K562 (cell line): ENCODE measurements around the gene C11orf65. TPM values are rescaled to one million over a fixed set of nuclear protein-coding genes. Genes with fewer than 3 reads are reported as not detected.

ENCODE experiments used
- ATAC-seq: fragments of 200-7000 bp; cut with Tn5 transposase; 3 replicates; pipeline ENCODE4 v1.9.1; 2020; ENCODE audit warnings: moderate library complexity
- BruUV-seq: library from RNA; stranded (reverse); fragments of 400-500 nt; replicated peaks from 2 replicates; lab custom pipeline; 2021; lab: Mats Ljungman, UMichigan
- CTCF ChIA-PET: fragments of 300-600 bp; formaldehyde crosslinking; extraction: SDS; loops from one replicate; lab custom pipeline; 2021; ENCODE audit warnings: low intra/inter-chr PET ratio; lab: Yijun Ruan, JAX
- POLR2A ChIA-PET: fragments of 300-600, 350-650 bp; sonication (Branson Sonifier 250); formaldehyde crosslinking; extraction: SDS; loops from one replicate; lab custom pipeline; 2021; ENCODE audit warnings: antibody characterized with exemption, inconsistent platforms; lab: Yijun Ruan, JAX
- DNase-seq, 4 experiments: peaks; one replicate each; pipeline versions ENCODE4 v3.0.0 to v3.0.0-alpha.2; 2011 to 2018; ENCODE audit warnings: low spot score in 3 of 4, mixed read lengths in 3 of 4; ENCODE audit errors: extremely low read depth in 1 of 4
- FAIRE-seq: peaks from 2 replicates; lab custom pipeline; 2011; peaks lifted over from hg19 to GRCh38; lab: Jason Lieb, UNC
- H2AFZ ChIP-seq: 2 replicates; pipeline ENCODE4 v1.6.0; 2011; ENCODE audit warnings: low read depth, low read length, control low read depth, inconsistent platforms
- H3K27ac ChIP-seq: fragments of 200-600 bp; 3 replicates; pipeline ENCODE4 v1.8.0; 2011; ENCODE audit warnings: low read depth, mild to moderate bottlenecking, control low read depth, inconsistent platforms, low read length, moderate library complexity, mixed read lengths; ENCODE audit errors: extremely low read depth
- H3K27me3 ChIP-seq, 2 experiments: fragments of 300-600 bp in 1 of 2; 2 replicates in 1 of 2; 3 replicates in 1 of 2; pipeline versions ENCODE4 v1.6.0 to v1.8.0; 2011; ENCODE audit warnings: inconsistent platforms in 2 of 2, low read length in 2 of 2, mild to moderate bottlenecking in 1 of 2, mixed read lengths in 1 of 2, moderate library complexity in 1 of 2; ENCODE audit not compliant: control insufficient read depth in 2 of 2, insufficient read depth in 2 of 2
- H3K36me3 ChIP-seq: fragments of 300-600 bp; 3 replicates; pipeline ENCODE4 v1.8.0; 2011; ENCODE audit warnings: mild to moderate bottlenecking, low read length, inconsistent platforms; ENCODE audit not compliant: control insufficient read depth, insufficient read depth
- H3K4me1 ChIP-seq, 2 experiments: fragments of 200-600 bp in 1 of 2; replicated peaks in 1 of 2; 2 replicates in 1 of 2; 3 replicates in 1 of 2; pipeline versions ENCODE4 v1.5.1 to v1.8.0; 2011; ENCODE audit warnings: inconsistent platforms in 2 of 2, low read length in 2 of 2, mild to moderate bottlenecking in 1 of 2, mixed read lengths in 1 of 2, moderate library complexity in 1 of 2; ENCODE audit not compliant: control insufficient read depth in 2 of 2, insufficient read depth in 2 of 2
- H3K4me2 ChIP-seq: 2 replicates; pipeline ENCODE4 v1.6.1; 2011; ENCODE audit warnings: low read length, control low read depth, inconsistent platforms, mixed read lengths; ENCODE audit not compliant: insufficient read depth
- H3K4me3 ChIP-seq: fragments of 200-600 bp; sonication (generic), shearing (Covaris generic); 2 replicates; pipeline ENCODE4 v1.5.1; 2016; ENCODE audit warnings: control low read depth, inconsistent platforms
- H3K79me2 ChIP-seq: fragments of 200-600 bp; 3 replicates; pipeline ENCODE4 v1.8.0; 2011; ENCODE audit warnings: low read length, inconsistent platforms; ENCODE audit not compliant: control insufficient read depth, insufficient read depth
- H3K9ac ChIP-seq, 2 experiments: 2 replicates each; pipeline versions ENCODE4 v1.6.0 to v1.6.1; 2011; ENCODE audit warnings: low read depth in 2 of 2, low read length in 2 of 2, control low read depth in 1 of 2, inconsistent platforms in 1 of 2, mild to moderate bottlenecking in 1 of 2, mixed read lengths in 1 of 2; ENCODE audit not compliant: insufficient read depth in 1 of 2
- H3K9me1 ChIP-seq: one replicate; pipeline ENCODE4 v1.6.0; 2011; ENCODE audit warnings: inconsistent platforms, mild to moderate bottlenecking, low read length, moderate library complexity; ENCODE audit not compliant: control insufficient read depth, insufficient read depth
- H3K9me3 ChIP-seq: replicated peaks from 2 replicates; pipeline ENCODE4 v1.5.1; 2011; ENCODE audit warnings: low read depth, low read length, inconsistent platforms; ENCODE audit not compliant: control insufficient read depth, insufficient read depth
- H4K20me1 ChIP-seq: replicated peaks from 2 replicates; pipeline ENCODE4 v1.6.1; 2011; ENCODE audit warnings: low read length, inconsistent platforms, mixed read lengths; ENCODE audit not compliant: control insufficient read depth, insufficient read depth
- ADNP ChIP-seq: fragments of 200-800 bp; sonication (Bioruptor generic); IDR thresholded peaks from 2 replicates; pipeline ENCODE4 v1.6.1; 2016; ENCODE audit warnings: missing genetic modification characterization, missing compliant biosample characterization
- CREBBP ChIP-seq: IDR thresholded peaks from one replicate; pipeline ENCODE4 v1.6.1; 2012; ENCODE audit warnings: low read depth, mild to moderate bottlenecking, control low read depth, inconsistent platforms, low read length
- HDAC1 ChIP-seq, 2 experiments: fragments of 450-650 bp; IDR thresholded peaks; 2 replicates each; pipeline ENCODE4 v1.6.1; 2016 to 2017; ENCODE audit warnings: inconsistent platforms in 1 of 2, mild to moderate bottlenecking in 1 of 2, moderate library complexity in 1 of 2
- HMG20B ChIP-seq: fragments of 250-450 bp; sonication (Bioruptor Pico); IDR thresholded peaks from 2 replicates; pipeline ENCODE4 v1.5.0; 2021; ENCODE audit warnings: mild to moderate bottlenecking
- HOXB6 ChIP-seq: fragments of 250-450 bp; sonication (Bioruptor Pico); IDR thresholded peaks from 2 replicates; pipeline ENCODE4 v1.5.1; 2022; ENCODE audit warnings: mild to moderate bottlenecking, borderline replicate concordance
- MYNN ChIP-seq, 2 experiments: sonication (generic); formaldehyde crosslinking in 1 of 2; IDR thresholded peaks; 2 replicates each; pipeline versions ENCODE4 v1.5.0 to v1.6.1; 2016 to 2020; ENCODE audit warnings: antibody characterized with exemption in 1 of 2, missing genetic modification reagents in 1 of 2
- NR2F6 ChIP-seq: fragments of 450-650 bp; formaldehyde crosslinking; IDR thresholded peaks from 2 replicates; pipeline ENCODE4 v1.4.0; 2020; ENCODE audit warnings: mild to moderate bottlenecking
- PML ChIP-seq: IDR thresholded peaks from 2 replicates; pipeline ENCODE4 v1.6.1; 2012; ENCODE audit warnings: low read length, inconsistent platforms
- PTTG1 ChIP-seq: fragments of 450-650 bp; IDR thresholded peaks from 2 replicates; pipeline ENCODE4 v1.6.1; 2016; ENCODE audit warnings: low read depth, mild to moderate bottlenecking, missing genetic modification characterization, missing compliant biosample characterization
- SMARCC2 ChIP-seq: fragments of 450-650 bp; IDR thresholded peaks from 2 replicates; pipeline ENCODE4 v1.6.1; 2017; ENCODE audit warnings: antibody characterized with exemption, moderate library complexity, mild to moderate bottlenecking, low read depth
- TBP ChIP-seq: optimal IDR thresholded peaks from 2 replicates; pipeline ENCODE3; 2011; ENCODE audit warnings: low read depth, low read length, improper control_type of control experiment
- TCF7 ChIP-seq: sonication (generic); IDR thresholded peaks from 2 replicates; pipeline ENCODE4 v1.6.1; 2016; ENCODE audit warnings: antibody characterized with exemption, borderline replicate concordance
- ZNF24 ChIP-seq: fragments of 450-650 bp; IDR thresholded peaks from 2 replicates; pipeline ENCODE4 v1.6.1; 2016
- ZNF586 ChIP-seq: fragments of 450-650 bp; formaldehyde crosslinking; conservative IDR thresholded peaks from 2 replicates; pipeline ENCODE4 v1.4.0; 2020; ENCODE audit warnings: mild to moderate bottlenecking, moderate library complexity
- ZNF785 ChIP-seq: fragments of 250-450 bp; sonication (Bioruptor Pico); IDR thresholded peaks from 2 replicates; pipeline ENCODE4 v1.4.0; 2020; ENCODE audit warnings: mild to moderate bottlenecking
- in situ Hi-C: fragments of 300-500 bp; cut with MboI; formaldehyde crosslinking; loops from 4 replicates; pipeline ENCODE4 v1.15.0; 2018; ENCODE audit warnings: inconsistent platforms, mixed read lengths
- intact Hi-C: fragments of 100-400 bp; cut with micrococcal nuclease; formaldehyde crosslinking; loops from 2 replicates; pipeline ENCODE4 v1.14.2; 2022
- polyA plus RNA-seq, 8 experiments: library from polyadenylated mRNA; depleted of rRNA in 4 of 8; stranded (reverse) in 5 of 8; unstranded in 3 of 8; fragments of >200 nt; fragmentation: Nextera tagmentation in 2 of 8; fragmentation: Illumina TruSeq in 1 of 8; extraction: Ambion mirVana in 2 of 8; extraction: Trizol in 1 of 8; gene quantifications; 2 replicates each; pipeline versions ENCODE4 v1.2.1 to v1.2.3, GENCODE V29; 2011 to 2014; ENCODE audit warnings: inconsistent platforms in 1 of 8, missing spikeins in 1 of 8
- total RNA-seq, 7 experiments: library from RNA; depleted of rRNA in 6 of 7; stranded (reverse); fragments of >200 nt in 6 of 7; fragmentation: Illumina TruSeq in 2 of 7; extraction: Trizol in 2 of 7; gene quantifications; 2 replicates each; pipeline versions ENCODE4 v1.2.1 to v1.2.3, GENCODE V29; 2011 to 2021; ENCODE audit warnings: low replicate concordance in 1 of 7
- TF ChIP-seq, protein P1 (sequence below): sonication (generic); formaldehyde crosslinking; IDR thresholded peaks from 2 replicates; pipeline ENCODE4 v1.8.0; 2023; ENCODE audit warnings: mild to moderate bottlenecking, missing genetic modification reagents
- TF ChIP-seq, protein P2 (sequence below): fragments of 450-650 bp; formaldehyde crosslinking; IDR thresholded peaks from 2 replicates; pipeline ENCODE4 v1.4.0; 2020; ENCODE audit warnings: mild to moderate bottlenecking, moderate library complexity
- TF ChIP-seq, protein P3 (sequence below): sonication (generic); formaldehyde crosslinking; IDR thresholded peaks from 2 replicates; pipeline ENCODE4 v1.8.0; 2022; ENCODE audit warnings: mild to moderate bottlenecking, missing genetic modification reagents

The C11orf65 gene
- total and polyA plus RNA-seq, 9 of the 15 experiments (the other 6 are each of a cell fraction or from before 2014, with no cell fraction given): 1.0 to 2.1 (median 1.2) TPM

DNA sequence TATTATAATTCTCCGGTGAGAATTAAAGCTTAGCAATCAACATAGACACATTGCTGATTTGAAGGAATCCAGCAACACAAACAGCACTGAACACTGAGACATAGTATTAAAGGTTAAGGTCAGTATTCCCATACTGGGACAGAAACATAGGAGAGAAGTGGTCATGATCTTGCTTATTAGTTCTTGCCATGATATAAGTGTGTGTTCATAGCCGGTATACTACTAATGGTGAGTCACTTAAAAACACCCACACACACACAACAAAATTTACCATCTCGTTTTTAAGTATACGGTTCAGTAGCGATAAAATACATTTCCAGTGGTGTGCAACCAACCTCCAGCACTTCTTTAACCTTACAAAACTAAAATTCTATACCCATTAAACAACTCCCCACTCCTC is 96.3 kb downstream of the C11orf65 start (continued):
- TF ChIP-seq, protein P1, sequence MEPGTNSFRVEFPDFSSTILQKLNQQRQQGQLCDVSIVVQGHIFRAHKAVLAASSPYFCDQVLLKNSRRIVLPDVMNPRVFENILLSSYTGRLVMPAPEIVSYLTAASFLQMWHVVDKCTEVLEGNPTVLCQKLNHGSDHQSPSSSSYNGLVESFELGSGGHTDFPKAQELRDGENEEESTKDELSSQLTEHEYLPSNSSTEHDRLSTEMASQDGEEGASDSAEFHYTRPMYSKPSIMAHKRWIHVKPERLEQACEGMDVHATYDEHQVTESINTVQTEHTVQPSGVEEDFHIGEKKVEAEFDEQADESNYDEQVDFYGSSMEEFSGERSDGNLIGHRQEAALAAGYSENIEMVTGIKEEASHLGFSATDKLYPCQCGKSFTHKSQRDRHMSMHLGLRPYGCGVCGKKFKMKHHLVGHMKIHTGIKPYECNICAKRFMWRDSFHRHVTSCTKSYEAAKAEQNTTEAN (CRISPR knock-in tag): no peak
- no peak for TF ChIP-seq ZNF586
- TF ChIP-seq, protein P2, sequence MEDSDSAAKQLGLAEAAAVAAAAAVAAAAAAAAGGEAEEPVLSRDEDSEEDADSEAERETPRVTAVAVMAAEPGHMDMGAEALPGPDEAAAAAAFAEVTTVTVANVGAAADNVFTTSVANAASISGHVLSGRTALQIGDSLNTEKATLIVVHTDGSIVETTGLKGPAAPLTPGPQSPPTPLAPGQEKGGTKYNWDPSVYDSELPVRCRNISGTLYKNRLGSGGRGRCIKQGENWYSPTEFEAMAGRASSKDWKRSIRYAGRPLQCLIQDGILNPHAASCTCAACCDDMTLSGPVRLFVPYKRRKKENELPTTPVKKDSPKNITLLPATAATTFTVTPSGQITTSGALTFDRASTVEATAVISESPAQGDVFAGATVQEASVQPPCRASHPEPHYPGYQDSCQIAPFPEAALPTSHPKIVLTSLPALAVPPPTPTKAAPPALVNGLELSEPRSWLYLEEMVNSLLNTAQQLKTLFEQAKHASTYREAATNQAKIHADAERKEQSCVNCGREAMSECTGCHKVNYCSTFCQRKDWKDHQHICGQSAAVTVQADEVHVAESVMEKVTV (CRISPR knock-in tag): no peak
- no peak for TF ChIP-seq NR2F6
- no peak for TF ChIP-seq MYNN (IDR thresholded peaks at IDR 0.05)
- no peak for TF ChIP-seq MYNN (CRISPR knock-in tag; IDR thresholded peaks at IDR 0.05)
- no peak for TF ChIP-seq HDAC1 (IDR thresholded peaks at IDR 0.05)
- TF ChIP-seq TCF7: no peak

DNA sequence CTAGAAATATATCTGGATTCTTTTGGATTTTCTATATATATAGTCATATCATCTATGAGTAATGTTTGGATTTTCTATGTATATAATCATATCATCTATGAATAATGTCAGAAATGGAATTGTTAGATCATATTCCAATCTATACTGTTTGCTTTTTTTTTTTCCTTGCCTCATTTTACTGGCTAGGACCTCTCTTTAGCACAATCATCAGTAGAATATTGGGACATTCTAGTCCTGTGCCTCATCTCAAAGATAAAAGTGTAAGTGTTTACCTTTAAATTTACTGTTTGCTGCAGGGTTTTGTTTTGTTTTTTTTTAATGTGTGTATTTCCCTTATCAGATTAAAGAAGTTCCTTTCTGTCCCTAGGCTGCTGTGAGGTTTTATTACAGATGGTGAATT is 97.0 kb downstream of the C11orf65 start:
- H3K9me1 ChIP-seq: no peaks in the 10 kb centered on the region
- ATAC-seq (no peak), DNase-seq (no peak), FAIRE-seq (no peak)
- no peak overlapping the region for H3K4me3 ChIP-seq
- H3K4me1 ChIP-seq: no peaks in the 10 kb centered on the region
- ChIA-PET POLR2A (no interaction called here), CTCF (no interaction called here)
- no peak overlapping the region for H3K27ac ChIP-seq
- no peak overlapping the region for H3K9ac ChIP-seq
- intact Hi-C loops: no loop called here
- H4K20me1 ChIP-seq: no peaks in the 10 kb centered on the region
- no peaks in the 10 kb centered on the region for H3K36me3 ChIP-seq
- in situ Hi-C loops: no loop called here
- TF ChIP-seq, protein P3, sequence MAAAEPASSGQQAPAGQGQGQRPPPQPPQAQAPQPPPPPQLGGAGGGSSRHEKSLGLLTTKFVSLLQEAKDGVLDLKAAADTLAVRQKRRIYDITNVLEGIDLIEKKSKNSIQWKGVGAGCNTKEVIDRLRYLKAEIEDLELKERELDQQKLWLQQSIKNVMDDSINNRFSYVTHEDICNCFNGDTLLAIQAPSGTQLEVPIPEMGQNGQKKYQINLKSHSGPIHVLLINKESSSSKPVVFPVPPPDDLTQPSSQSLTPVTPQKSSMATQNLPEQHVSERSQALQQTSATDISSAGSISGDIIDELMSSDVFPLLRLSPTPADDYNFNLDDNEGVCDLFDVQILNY (CRISPR knock-in tag): no peak
- TF ChIP-seq CREBBP (no peak), SMARCC2 (no peak), HOXB6 (no peak), TBP (no peak), PML (no peak), ADNP (tag) (no peak), HMG20B (CRISPR knock-in tag) (no peak), ZNF785 (CRISPR knock-in tag) (no peak), PTTG1 (tag) (no peak), ZNF24 (no peak)
- BruUV-seq: no TSS peak
- no peaks in the 10 kb centered on the region for H3K79me2 ChIP-seq
- H3K9me3 ChIP-seq: no peaks in the 10 kb centered on the region
- no peak overlapping the region for H2AFZ ChIP-seq
- H3K27me3 ChIP-seq: no peaks in the 10 kb centered on the region
- no peak overlapping the region for H3K4me2 ChIP-seq
